AG09309 (cell line): ENCODE results near the gene NUDCD3.
"Not testable (repeated sequence)": the region's sequence is repeated elsewhere in the genome, so short reads cannot be mapped to it uniquely, and the experiment has no call there.

Experiments used
- DNase-seq: peaks from one replicate; pipeline ENCODE4 v3.0.0-alpha.2; 2010; ENCODE audit warnings: low read depth
- H3K4me3 ChIP-seq: 2 replicates; pipeline ENCODE4 v1.5.1; 2011; ENCODE audit warnings: mild to moderate bottlenecking, low read depth, low read length, moderate library complexity; ENCODE audit not compliant: control insufficient read depth
- CTCF ChIP-seq: IDR thresholded peaks from 2 replicates; pipeline ENCODE4 v1.5.1; 2011; ENCODE audit warnings: mild to moderate bottlenecking, low read depth, low read length, inconsistent platforms; ENCODE audit not compliant: insufficient read depth, control insufficient read depth; ENCODE audit errors: missing control alignments

NUDCD3 gene

GRCh38 chr7:44432381-44432977 lies 58.0 kb downstream of the NUDCD3 start:
- no peak for DNase-seq
- no peak overlapping the region for H3K4me3 ChIP-seq
- no peak for TF ChIP-seq CTCF

- no peak overlapping the region for H3K4me3 ChIP-seq
- DNase-seq, result no peak
- TF ChIP-seq CTCF, result peak; percentile 10
Measured at GRCh38 chr7:44431091-44431608, 59.3 kb downstream of the NUDCD3 start.

- H3K4me3 ChIP-seq, result no peak overlapping the region
- DNase-seq, result no peak
- TF ChIP-seq CTCF, result no peak
Measured at GRCh38 chr7:44430054-44430453, 60.4 kb downstream of the NUDCD3 start.

GRCh38 chr7:44424762-44425161 lies 65.7 kb downstream of the NUDCD3 start:
- H3K4me3 ChIP-seq, DNase-seq: not testable (repeated sequence)

- H3K4me3 ChIP-seq, result no peak overlapping the region
- TF ChIP-seq CTCF, result no peak
- DNase-seq, result no peak
Measured at GRCh38 chr7:44416941-44417340, 73.5 kb downstream of the NUDCD3 start.

GRCh38 chr7:44415510-44415909 lies 74.9 kb downstream of the NUDCD3 start:
- DNase-seq, result no peak

GRCh38 chr7:44415047-44415446 lies 75.4 kb downstream of the NUDCD3 start:
- TF ChIP-seq CTCF, result no peak
- no peak overlapping the region for H3K4me3 ChIP-seq
- no peak for DNase-seq

More at GRCh38 chr7:44415510-44415909, 74.9 kb downstream of the NUDCD3 start:
- TF ChIP-seq CTCF, result no peak
- no peak overlapping the region for H3K4me3 ChIP-seq
